Type B pancreatic cell (in vitro differentiated cells): ENCODE data around the gene RPS6KA5. TPM values are rescaled to one million over a fixed set of nuclear protein-coding genes. Genes with fewer than 3 reads are reported as not detected.

ENCODE experiments used
- DNase-seq: peaks from one replicate; pipeline ENCODE4 v3.0.0; 2021; ENCODE audit warnings: mixed read lengths; ENCODE audit not compliant: unreplicated experiment; ENCODE audit errors: extremely low spot score
- H3K27ac Mint-ChIP-seq: 2 replicates; pipeline ENCODE4 v1.8.0; 2021; ENCODE audit warnings: mild to moderate bottlenecking, mixed read lengths
- H3K27me3 Mint-ChIP-seq: 2 replicates; pipeline ENCODE4 v1.8.0; 2021; ENCODE audit warnings: mixed read lengths
- H3K36me3 Mint-ChIP-seq: 2 replicates; pipeline ENCODE4 v1.8.0; 2021; ENCODE audit warnings: mixed read lengths
- H3K4me1 Mint-ChIP-seq: one replicate; pipeline ENCODE4 v1.8.0; 2021; ENCODE audit warnings: mixed read lengths; ENCODE audit not compliant: unreplicated experiment
- H3K4me3 Mint-ChIP-seq: 2 replicates; pipeline ENCODE4 v1.8.0; 2021; ENCODE audit warnings: mild to moderate bottlenecking, mixed read lengths
- H3K9me3 Mint-ChIP-seq: 2 replicates; pipeline ENCODE4 v1.8.0; 2021; ENCODE audit warnings: mixed read lengths
- CTCF ChIP-seq: fragments of 200-600 bp; sonication (generic); conservative IDR thresholded peaks from 2 replicates; pipeline ENCODE4 v1.5.0; 2021; ENCODE audit warnings: antibody characterized with exemption, mild to moderate bottlenecking
- total RNA-seq: library from RNA; stranded (reverse); gene quantifications from 2 replicates; pipeline ENCODE4 v1.2.1, GENCODE V29; 2021; ENCODE audit warnings: low replicate concordance

The RPS6KA5 gene
- total RNA-seq, 1 donor from 2014 or later, result 7.4 TPM

GRCh38 chr14:90837355-90837754 is 223.1 kb downstream of the RPS6KA5 start:
- no peak for DNase-seq
- TF ChIP-seq CTCF, result no peak
- H3K27me3 Mint-ChIP-seq, result no peaks in the 10 kb centered on the region

GRCh38 chr14:90836692-90837063 is 223.8 kb downstream of the RPS6KA5 start:
- no peaks in the 10 kb centered on the region for H3K27me3 Mint-ChIP-seq
- H3K4me3 Mint-ChIP-seq, result no peak overlapping the region
- no peak overlapping the region for H3K27ac Mint-ChIP-seq
- H3K4me1 Mint-ChIP-seq, result no peaks in the 10 kb centered on the region
- H3K36me3 Mint-ChIP-seq, result no peaks in the 10 kb centered on the region
- no peaks in the 10 kb centered on the region for H3K9me3 Mint-ChIP-seq
- no peak for TF ChIP-seq CTCF
- no peak for DNase-seq

More at GRCh38 chr14:90837355-90837754, 223.1 kb downstream of the RPS6KA5 start:
- H3K27ac Mint-ChIP-seq, result no peak overlapping the region
- no peak overlapping the region for H3K4me3 Mint-ChIP-seq
- no peaks in the 10 kb centered on the region for H3K36me3 Mint-ChIP-seq
- no peaks in the 10 kb centered on the region for H3K4me1 Mint-ChIP-seq
- no peaks in the 10 kb centered on the region for H3K9me3 Mint-ChIP-seq

GRCh38 chr14:90831821-90832220 is 228.6 kb downstream of the RPS6KA5 start:
- H3K4me3 Mint-ChIP-seq, result no peak overlapping the region
- DNase-seq, result no peak
- no peaks in the 10 kb centered on the region for H3K9me3 Mint-ChIP-seq
- H3K4me1 Mint-ChIP-seq, result no peaks in the 10 kb centered on the region
- TF ChIP-seq CTCF, result no peak
- peaks cover 4% of the 10 kb centered on the region for H3K27me3 Mint-ChIP-seq
- H3K36me3 Mint-ChIP-seq, result no peaks in the 10 kb centered on the region
- no peak overlapping the region for H3K27ac Mint-ChIP-seq

GRCh38 chr14:90830931-90831701 is 229.3 kb downstream of the RPS6KA5 start:
- TF ChIP-seq CTCF, result no peak
- Mint-ChIP-seq H3K27me3 (peaks cover 4% of the 10 kb centered on the region), H3K9me3 (no peaks in the 10 kb centered on the region), H3K4me1 (no peaks in the 10 kb centered on the region), H3K36me3 (no peaks in the 10 kb centered on the region), H3K4me3 (no peak overlapping the region), H3K27ac (no peak overlapping the region)
- DNase-seq, result no peak

DNA sequence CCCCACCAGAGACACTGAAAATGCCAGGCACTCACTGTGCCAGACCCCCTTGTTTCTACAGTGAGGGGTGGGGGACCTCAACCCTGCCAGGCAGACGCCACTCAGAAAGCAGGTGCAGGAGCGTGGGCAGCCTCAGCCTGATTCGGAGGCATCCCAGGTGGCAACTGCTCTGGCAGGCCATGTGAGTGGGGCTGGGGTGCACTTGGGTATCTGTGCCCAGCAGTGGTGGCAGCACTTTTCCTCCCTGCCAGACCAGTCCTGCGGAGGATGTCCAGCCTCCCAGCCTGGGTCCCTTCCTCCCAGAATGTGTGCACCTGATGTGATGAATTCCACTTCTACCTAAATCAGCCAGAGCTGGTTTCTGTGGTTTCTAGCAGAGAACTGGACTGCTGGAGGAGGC is 230.8 kb downstream of the RPS6KA5 start:
- Mint-ChIP-seq H3K4me3 (no peak overlapping the region), H3K4me1 (no peaks in the 10 kb centered on the region), H3K36me3 (no peaks in the 10 kb centered on the region), H3K27me3 (peaks cover 4% of the 10 kb centered on the region), H3K9me3 (no peaks in the 10 kb centered on the region), H3K27ac (no peak overlapping the region)
- TF ChIP-seq CTCF, result no peak
- DNase-seq, result no peak
